ENCODE results near the gene B3GALNT1. TPM values are rescaled to one million over a fixed set of nuclear protein-coding genes. Genes with fewer than 3 reads are reported as not detected.

The B3GALNT1 gene
- total and polyA plus RNA-seq, 2 experiments from 2014 or later, result 11.7 to 22.5 TPM

DNA sequence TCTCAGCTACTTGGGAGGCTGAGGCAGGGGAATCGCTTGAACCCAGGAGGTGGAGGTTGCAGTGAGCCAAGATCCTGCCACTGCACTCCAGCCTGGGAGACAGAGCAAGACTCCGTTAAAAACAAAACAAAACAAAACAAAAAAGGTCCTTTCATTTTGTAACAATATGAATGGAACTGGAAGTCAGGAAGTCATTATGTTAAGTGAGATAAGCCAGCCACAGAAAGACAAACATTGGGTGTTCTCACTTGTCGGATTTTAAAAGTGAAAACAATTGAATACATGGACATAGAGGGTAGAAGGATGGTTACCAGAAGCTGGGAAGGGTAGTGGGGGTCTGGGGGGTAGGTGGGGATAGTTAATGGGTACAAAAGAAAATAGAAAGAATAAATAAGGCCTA lies 12.5 kb upstream of the B3GALNT1 start:
- Histone ChIP-seq H4K20me1 (ENCODE audit: insufficient read depth, poor library complexity, severe bottlenecking) (no peaks in the 10 kb centered on the region), H3K4me1 (ENCODE audit: insufficient read depth) (no peaks in the 10 kb centered on the region), H3K27me3 (no peaks in the 10 kb centered on the region), H3K36me3 (replicated peaks; ENCODE audit: insufficient read depth, low read depth) (no peaks in the 10 kb centered on the region), H3K4me2 (no peak overlapping the region), H3K27ac (no peak overlapping the region), H3K9me3 (ENCODE audit: low read depth) (peaks cover 6% of the 10 kb centered on the region), H3K9me2 (replicated peaks; ENCODE audit: insufficient read depth) (no peaks in the 10 kb centered on the region), H2AFZ (no peak overlapping the region), H3K79me2 (no peaks in the 10 kb centered on the region), H3K4me3 (no peak overlapping the region)
- TF ChIP-seq, protein P1, sequence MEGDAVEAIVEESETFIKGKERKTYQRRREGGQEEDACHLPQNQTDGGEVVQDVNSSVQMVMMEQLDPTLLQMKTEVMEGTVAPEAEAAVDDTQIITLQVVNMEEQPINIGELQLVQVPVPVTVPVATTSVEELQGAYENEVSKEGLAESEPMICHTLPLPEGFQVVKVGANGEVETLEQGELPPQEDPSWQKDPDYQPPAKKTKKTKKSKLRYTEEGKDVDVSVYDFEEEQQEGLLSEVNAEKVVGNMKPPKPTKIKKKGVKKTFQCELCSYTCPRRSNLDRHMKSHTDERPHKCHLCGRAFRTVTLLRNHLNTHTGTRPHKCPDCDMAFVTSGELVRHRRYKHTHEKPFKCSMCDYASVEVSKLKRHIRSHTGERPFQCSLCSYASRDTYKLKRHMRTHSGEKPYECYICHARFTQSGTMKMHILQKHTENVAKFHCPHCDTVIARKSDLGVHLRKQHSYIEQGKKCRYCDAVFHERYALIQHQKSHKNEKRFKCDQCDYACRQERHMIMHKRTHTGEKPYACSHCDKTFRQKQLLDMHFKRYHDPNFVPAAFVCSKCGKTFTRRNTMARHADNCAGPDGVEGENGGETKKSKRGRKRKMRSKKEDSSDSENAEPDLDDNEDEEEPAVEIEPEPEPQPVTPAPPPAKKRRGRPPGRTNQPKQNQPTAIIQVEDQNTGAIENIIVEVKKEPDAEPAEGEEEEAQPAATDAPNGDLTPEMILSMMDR (IDR thresholded peaks at IDR 0.05; ENCODE audit: poor library complexity), result no peak
- no peak for TF ChIP-seq EZH2 (IDR thresholded peaks at IDR 0.05; ENCODE audit: borderline replicate concordance)
- TF ChIP-seq EZH2phosphoT487 (IDR thresholded peaks at IDR 0.05; ENCODE audit: low read depth, severe bottlenecking, unreplicated experiment), result no peak
- DNase-seq (ENCODE audit: low spot score), result no peak
- 89% methylated on average over 3 of the region's 3 CpGs for WGBS (ENCODE audit: low lambda C conversion rate, missing lambda C conversion rate)

DNA sequence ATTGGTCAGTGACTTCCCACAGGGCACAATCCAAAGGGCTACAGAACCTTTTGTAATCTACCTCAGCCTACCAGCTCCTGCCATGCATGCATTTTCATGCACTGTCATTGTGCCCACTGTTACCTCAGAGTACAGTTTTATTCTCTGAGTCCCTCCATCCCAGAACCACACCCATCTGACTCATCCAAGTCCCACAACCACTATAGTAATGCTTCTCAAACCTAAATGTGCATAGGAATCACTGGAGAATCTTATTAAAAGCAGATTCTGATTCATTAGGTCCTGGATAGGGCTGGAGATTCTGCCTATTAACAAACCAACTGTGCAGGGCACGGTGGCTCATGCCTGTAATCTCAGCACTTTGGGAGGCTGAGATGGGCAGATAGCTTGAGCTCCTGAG lies 3.7 kb upstream of the B3GALNT1 start:
- Histone ChIP-seq H3K79me2 (no peaks in the 10 kb centered on the region), H3K9me3 (ENCODE audit: low read depth) (no peaks in the 10 kb centered on the region), H2AFZ (no peak overlapping the region), H3K36me3 (replicated peaks; ENCODE audit: insufficient read depth, low read depth) (no peaks in the 10 kb centered on the region), H3K4me2 (no peak overlapping the region), H3K27me3 (no peaks in the 10 kb centered on the region), H3K4me1 (ENCODE audit: insufficient read depth) (no peaks in the 10 kb centered on the region), H4K20me1 (ENCODE audit: insufficient read depth, poor library complexity, severe bottlenecking) (no peaks in the 10 kb centered on the region), H3K9me2 (replicated peaks; ENCODE audit: insufficient read depth) (no peaks in the 10 kb centered on the region), H3K27ac (no peak overlapping the region), H3K4me3 (no peak overlapping the region)
- 85% methylated on average over 1 of the region's 1 CpG for WGBS (ENCODE audit: low lambda C conversion rate, missing lambda C conversion rate)
- TF ChIP-seq, protein P1 (IDR thresholded peaks at IDR 0.05; ENCODE audit: poor library complexity), result no peak
- TF ChIP-seq EZH2 (IDR thresholded peaks at IDR 0.05; ENCODE audit: borderline replicate concordance) (no peak), EZH2phosphoT487 (IDR thresholded peaks at IDR 0.05; ENCODE audit: low read depth, severe bottlenecking, unreplicated experiment) (no peak)
- DNase-seq (ENCODE audit: low spot score), result no peak

DNA sequence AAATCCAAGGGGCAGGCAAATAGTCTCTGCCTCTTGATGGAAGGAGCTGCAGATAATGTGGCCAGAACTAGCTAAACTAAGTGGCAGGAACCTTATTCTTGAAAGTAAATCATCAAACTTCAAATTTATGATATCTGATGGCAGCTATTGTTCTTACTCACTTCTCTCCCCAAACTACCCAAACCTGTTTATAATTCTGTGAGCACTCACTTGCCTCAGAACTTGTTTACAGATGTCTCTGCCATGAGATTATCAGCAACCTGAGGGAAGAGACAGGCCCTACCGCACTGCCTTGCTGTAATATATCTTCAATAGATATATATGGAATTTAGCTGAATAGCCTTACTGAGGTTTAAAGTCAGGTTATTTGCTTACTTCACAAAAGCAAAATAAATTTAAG lies 2.2 kb upstream of the B3GALNT1 start:
- DNase-seq (ENCODE audit: low spot score), result no peak
- Histone ChIP-seq H3K27me3 (no peaks in the 10 kb centered on the region), H2AFZ (no peak overlapping the region), H3K9me3 (ENCODE audit: low read depth) (no peaks in the 10 kb centered on the region), H3K4me3 (no peak overlapping the region), H3K27ac (no peak overlapping the region), H3K4me2 (no peak overlapping the region), H4K20me1 (ENCODE audit: insufficient read depth, poor library complexity, severe bottlenecking) (no peaks in the 10 kb centered on the region), H3K9me2 (replicated peaks; ENCODE audit: insufficient read depth) (no peaks in the 10 kb centered on the region), H3K4me1 (ENCODE audit: insufficient read depth) (no peaks in the 10 kb centered on the region), H3K79me2 (no peaks in the 10 kb centered on the region), H3K36me3 (replicated peaks; ENCODE audit: insufficient read depth, low read depth) (no peaks in the 10 kb centered on the region)
- whole genome bisulfite sequencing (ENCODE audit: low lambda C conversion rate, missing lambda C conversion rate), result 78% methylated on average over 1 of the region's 1 CpG
- TF ChIP-seq EZH2 (IDR thresholded peaks at IDR 0.05; ENCODE audit: borderline replicate concordance) (no peak), EZH2phosphoT487 (IDR thresholded peaks at IDR 0.05; ENCODE audit: low read depth, severe bottlenecking, unreplicated experiment) (no peak)
- TF ChIP-seq, protein P1 (IDR thresholded peaks at IDR 0.05; ENCODE audit: poor library complexity), result no peak

All from hepatocyte (in vitro differentiated cells).